PC-3 (cell line): ENCODE data around the gene ST8SIA2. TPM values are rescaled to one million over a fixed set of nuclear protein-coding genes. Genes with fewer than 3 reads are reported as not detected.

Experiments used
- ATAC-seq: fragments of 200-7000 bp; cut with Tn5 transposase; 2 replicates; pipeline ENCODE4 v1.9.1; 2020; ENCODE audit warnings: mild to moderate bottlenecking, moderate library complexity
- BruUV-seq: library from RNA; stranded (reverse); fragments of 400-500 nt; replicated peaks from 2 replicates; lab custom pipeline; 2021; lab: Mats Ljungman, UMichigan
- CTCF ChIA-PET: fragments of 300-600 bp; sonication (Branson Sonifier 250); formaldehyde crosslinking; loops from one replicate; lab custom pipeline; 2022; ENCODE audit warnings: antibody characterized with exemption; lab: Charles Lee
- POLR2A ChIA-PET: fragments of 300-600 bp; sonication (Branson Sonifier 250); formaldehyde crosslinking; loops from one replicate; lab custom pipeline; 2022; ENCODE audit warnings: antibody characterized with exemption; ENCODE audit not compliant: unreplicated experiment; lab: Charles Lee
- DNase-seq: peaks from one replicate; pipeline ENCODE4 v3.0.0-alpha.2; 2015
- H2AFZ ChIP-seq: fragments of 300-600 bp; sonication (generic); 2 replicates; pipeline ENCODE4 v1.6.0; 2016; ENCODE audit warnings: antibody characterized with exemption, low read length
- H3F3A ChIP-seq: fragments of 300-600 bp; sonication (generic); one replicate; pipeline ENCODE4 v1.6.0; 2017; ENCODE audit warnings: antibody characterized with exemption, low read length, control low read depth, mild to moderate bottlenecking; ENCODE audit not compliant: unreplicated experiment
- H3K27ac ChIP-seq: fragments of 300-600 bp; sonication (generic); 2 replicates; pipeline ENCODE4 v1.5.1; 2016; ENCODE audit warnings: mild to moderate bottlenecking, low read length
- H3K27me3 ChIP-seq: fragments of 300-600 bp; sonication (generic); 2 replicates; pipeline ENCODE4 v1.6.1; 2016; ENCODE audit warnings: low read length, mixed read lengths
- H3K36me3 ChIP-seq: fragments of 300-600 bp; sonication (generic); 2 replicates; pipeline ENCODE4 v1.6.1; 2016; ENCODE audit warnings: low read depth, mixed run types, low read length, mixed read lengths
- H3K4me1 ChIP-seq: fragments of 300-600 bp; sonication (generic); 2 replicates; pipeline ENCODE4 v1.5.1; 2016; ENCODE audit warnings: low read length; ENCODE audit not compliant: insufficient read depth
- H3K4me2 ChIP-seq: fragments of 300-600 bp; sonication (generic); 2 replicates; pipeline ENCODE4 v1.6.0; 2016; ENCODE audit warnings: low read length
- H3K4me3 ChIP-seq: fragments of 300-600 bp; sonication (generic); 2 replicates; pipeline ENCODE4 v1.5.1; 2016; ENCODE audit warnings: mild to moderate bottlenecking, low read length, mixed read lengths
- H3K79me2 ChIP-seq: fragments of 300-600 bp; sonication (generic); 2 replicates; pipeline ENCODE4 v1.6.1; 2017; ENCODE audit warnings: low read length, mixed read lengths
- H3K9ac ChIP-seq: fragments of 300-600 bp; sonication (generic); 2 replicates; pipeline ENCODE4 v1.6.0; 2016; ENCODE audit warnings: mild to moderate bottlenecking, low read length
- H3K9me2 ChIP-seq: fragments of 300-600 bp; sonication (generic); replicated peaks from 2 replicates; pipeline ENCODE4 v1.6.1; 2016; ENCODE audit warnings: mixed run types, low read length, mixed read lengths
- H3K9me3 ChIP-seq: fragments of 300-600 bp; sonication (generic); 2 replicates; pipeline ENCODE4 v1.6.1; 2016; ENCODE audit warnings: low read length, mixed read lengths
- H4K20me1 ChIP-seq: fragments of 300-600 bp; sonication (generic); 2 replicates; pipeline ENCODE4 v1.6.1; 2016; ENCODE audit warnings: low read length, mixed read lengths
- EZH2 ChIP-seq: fragments of 300-600 bp; sonication (generic); IDR thresholded peaks from one replicate; pipeline ENCODE4 v1.6.1; 2017; ENCODE audit warnings: antibody characterized with exemption, mild to moderate bottlenecking, low read length; ENCODE audit not compliant: unreplicated experiment
- EZH2phosphoT487 ChIP-seq: fragments of 300-600 bp; sonication (generic); IDR thresholded peaks from 2 replicates; pipeline ENCODE4 v1.6.1; 2018; ENCODE audit warnings: mild to moderate bottlenecking, antibody characterized with exemption, low read length, borderline replicate concordance
- intact Hi-C: fragments of 100-400 bp; cut with micrococcal nuclease; formaldehyde crosslinking; loops from 2 replicates; pipeline ENCODE4 v1.9.0; 2023
- total RNA-seq: library from RNA; depleted of rRNA; stranded (reverse); fragments of >200 nt; gene quantifications from 2 replicates; pipeline ENCODE4 v1.2.3, GENCODE V29; 2014
- TF ChIP-seq, protein P1 (sequence below): fragments of 300-600 bp; sonication (generic); conservative IDR thresholded peaks from 2 replicates; pipeline ENCODE4 v1.5.1; 2017; ENCODE audit warnings: antibody characterized with exemption, low read depth, mild to moderate bottlenecking, low read length

ST8SIA2 gene
- total RNA-seq, 1 experiment from 2014 or later = not detected

DNA sequence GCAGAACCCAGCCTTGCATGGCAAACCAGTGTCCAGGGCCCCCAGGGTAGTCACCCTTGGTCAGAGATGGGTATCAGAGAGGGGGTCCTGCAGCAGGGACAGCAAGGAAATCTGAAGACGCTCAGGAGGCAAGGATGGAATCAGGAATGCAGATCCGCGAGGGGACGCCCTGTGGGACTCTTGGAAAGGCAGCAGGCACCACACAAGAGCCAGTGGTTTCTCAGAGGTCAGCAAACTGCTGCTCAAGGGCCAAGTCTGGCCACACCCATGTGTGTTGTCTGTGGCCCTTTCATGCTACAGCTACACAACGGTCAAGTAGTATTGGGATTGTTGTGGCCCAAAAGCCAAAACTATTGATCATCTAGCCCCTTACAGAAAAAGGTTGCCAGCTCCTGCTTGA is 69.7 kb downstream of the ST8SIA2 start:
- no peak overlapping the region for H2AFZ ChIP-seq
- no peaks in the 10 kb centered on the region for H3K4me1 ChIP-seq
- ChIA-PET CTCF (no interaction called here), POLR2A (no interaction called here)
- DNase-seq (no peak), ATAC-seq (no peak)
- H4K20me1 ChIP-seq = no peaks in the 10 kb centered on the region
- H3K4me3 ChIP-seq = no peak overlapping the region
- no peaks in the 10 kb centered on the region for H3F3A ChIP-seq
- H3K9me3 ChIP-seq = no peaks in the 10 kb centered on the region
- TF ChIP-seq EZH2 = no peak
- no peak for TF ChIP-seq EZH2phosphoT487
- no peaks in the 10 kb centered on the region for H3K79me2 ChIP-seq
- no peak overlapping the region for H3K4me2 ChIP-seq
- H3K9ac ChIP-seq = no peak overlapping the region
- no TSS peak for BruUV-seq
- peaks cover 53% of the 10 kb centered on the region for H3K27me3 ChIP-seq
- no peaks in the 10 kb centered on the region for H3K9me2 ChIP-seq
- intact Hi-C loops = no loop called here
- H3K27ac ChIP-seq = no peak overlapping the region
- no peaks in the 10 kb centered on the region for H3K36me3 ChIP-seq

DNA sequence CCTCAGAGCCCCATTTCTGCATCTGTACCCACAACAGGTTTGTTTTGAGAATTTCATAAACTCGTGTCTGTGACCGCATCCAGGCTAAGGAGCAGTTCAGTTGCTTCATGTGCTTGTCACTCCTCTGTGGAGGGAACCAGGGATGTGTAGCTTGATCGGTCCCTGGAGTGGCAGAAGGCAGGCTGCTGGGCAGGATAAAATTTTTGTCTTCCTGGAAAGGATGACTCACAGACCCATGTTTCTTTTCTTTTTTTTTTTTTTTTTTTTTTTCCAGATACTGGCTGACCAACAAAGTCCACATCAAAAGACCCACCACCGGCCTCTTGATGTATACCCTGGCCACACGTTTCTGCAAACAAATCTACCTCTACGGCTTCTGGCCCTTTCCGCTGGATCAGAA is 70.1 kb downstream of the ST8SIA2 start:
- no peak for TF ChIP-seq EZH2
- TF ChIP-seq, protein P1, sequence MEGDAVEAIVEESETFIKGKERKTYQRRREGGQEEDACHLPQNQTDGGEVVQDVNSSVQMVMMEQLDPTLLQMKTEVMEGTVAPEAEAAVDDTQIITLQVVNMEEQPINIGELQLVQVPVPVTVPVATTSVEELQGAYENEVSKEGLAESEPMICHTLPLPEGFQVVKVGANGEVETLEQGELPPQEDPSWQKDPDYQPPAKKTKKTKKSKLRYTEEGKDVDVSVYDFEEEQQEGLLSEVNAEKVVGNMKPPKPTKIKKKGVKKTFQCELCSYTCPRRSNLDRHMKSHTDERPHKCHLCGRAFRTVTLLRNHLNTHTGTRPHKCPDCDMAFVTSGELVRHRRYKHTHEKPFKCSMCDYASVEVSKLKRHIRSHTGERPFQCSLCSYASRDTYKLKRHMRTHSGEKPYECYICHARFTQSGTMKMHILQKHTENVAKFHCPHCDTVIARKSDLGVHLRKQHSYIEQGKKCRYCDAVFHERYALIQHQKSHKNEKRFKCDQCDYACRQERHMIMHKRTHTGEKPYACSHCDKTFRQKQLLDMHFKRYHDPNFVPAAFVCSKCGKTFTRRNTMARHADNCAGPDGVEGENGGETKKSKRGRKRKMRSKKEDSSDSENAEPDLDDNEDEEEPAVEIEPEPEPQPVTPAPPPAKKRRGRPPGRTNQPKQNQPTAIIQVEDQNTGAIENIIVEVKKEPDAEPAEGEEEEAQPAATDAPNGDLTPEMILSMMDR = no peak
- TF ChIP-seq EZH2phosphoT487 = no peak
- Histone ChIP-seq H3K4me1 (no peaks in the 10 kb centered on the region), H3K36me3 (no peaks in the 10 kb centered on the region), H3K9me2 (no peaks in the 10 kb centered on the region), H3K4me3 (no peak overlapping the region), H3K9ac (no peak overlapping the region), H3K27ac (no peak overlapping the region), H2AFZ (no peak overlapping the region), H3F3A (no peaks in the 10 kb centered on the region), H3K4me2 (no peak overlapping the region), H3K79me2 (no peaks in the 10 kb centered on the region), H3K27me3 (peaks cover 53% of the 10 kb centered on the region), H4K20me1 (no peaks in the 10 kb centered on the region), H3K9me3 (no peaks in the 10 kb centered on the region)
- ATAC-seq (no peak), DNase-seq (no peak)
- intact Hi-C loops = no loop called here
- ChIA-PET CTCF (no interaction called here), POLR2A (no interaction called here)
- no TSS peak for BruUV-seq

DNA sequence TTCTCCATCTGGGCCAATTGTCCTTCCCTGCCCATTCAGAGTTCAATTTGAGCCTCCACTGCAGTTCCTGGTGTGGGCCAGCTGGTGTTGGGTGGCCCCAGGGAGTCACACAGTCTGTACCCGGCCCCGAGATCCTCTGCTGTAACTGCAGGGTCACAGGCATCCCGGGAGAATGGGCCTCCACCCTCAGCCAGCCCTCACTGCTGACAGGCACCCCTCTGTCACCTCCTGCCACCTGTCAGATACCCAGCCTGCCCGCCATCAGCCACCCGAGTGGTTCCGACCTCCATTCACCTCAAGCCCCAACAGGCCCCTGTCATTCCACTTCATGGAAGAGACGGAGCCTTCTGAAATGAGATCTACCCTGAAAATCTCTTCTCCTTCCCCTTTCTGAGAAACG is 73.2 kb downstream of the ST8SIA2 start:
- no peak for ATAC-seq
- ChIA-PET CTCF (no interaction called here), POLR2A (no interaction called here)
- intact Hi-C loops = no loop called here
- H4K20me1 ChIP-seq = no peaks in the 10 kb centered on the region
- H3K27ac ChIP-seq = no peak overlapping the region
- TF ChIP-seq EZH2 (no peak), EZH2phosphoT487 (no peak)
- TF ChIP-seq, protein P1 = no peak
- no peaks in the 10 kb centered on the region for H3K4me1 ChIP-seq
- no peaks in the 10 kb centered on the region for H3K79me2 ChIP-seq
- no peaks in the 10 kb centered on the region for H3K36me3 ChIP-seq
- H2AFZ ChIP-seq = no peak overlapping the region
- H3K4me2 ChIP-seq = no peak overlapping the region
- no peak overlapping the region for H3K9ac ChIP-seq
- DNase-seq = no peak
- no peaks in the 10 kb centered on the region for H3K9me3 ChIP-seq
- no peak overlapping the region for H3K4me3 ChIP-seq
- no peaks in the 10 kb centered on the region for H3K9me2 ChIP-seq
- peaks cover 57% of the 10 kb centered on the region for H3K27me3 ChIP-seq
- BruUV-seq = no TSS peak
- H3F3A ChIP-seq = no peaks in the 10 kb centered on the region
